Transverse colon (tissue), 4 donors: ENCODE results near the gene LMCD1. TPM values are rescaled to one million over a fixed set of nuclear protein-coding genes. Genes with fewer than 3 reads are reported as not detected.

Experiments used
- DNase-seq: peaks from one replicate; pipeline ENCODE4 v3.0.0-alpha.2; 2019
- H3K27ac ChIP-seq, 4 donors: fragments of 200-600 bp; sonication (generic); 2 replicates each; pipeline ENCODE4 v1.5.1; 2016 to 2018; ENCODE audit warnings: inconsistent platforms in 4 of 4
- H3K27me3 ChIP-seq: fragments of 200-600 bp; sonication (generic); 2 replicates; pipeline ENCODE4 v1.5.1; 2017; ENCODE audit warnings: inconsistent platforms
- H3K36me3 ChIP-seq, 4 donors: fragments of 200-600 bp; sonication (generic); 2 replicates each; pipeline ENCODE4 v1.5.1; 2017 to 2019; ENCODE audit warnings: inconsistent platforms in 4 of 4
- H3K4me1 ChIP-seq, 4 donors: fragments of 200-600 bp; sonication (generic); 2 replicates each; pipeline ENCODE4 v1.5.1; 2017 to 2020; ENCODE audit warnings: inconsistent platforms in 4 of 4
- H3K4me3 ChIP-seq, 4 donors: fragments of 200-600 bp; sonication (generic); 1 replicate in 1 of 4; 2 replicates in 3 of 4; pipeline versions ENCODE4 v1.5.1 to v1.6.1; 2017 to 2019; ENCODE audit warnings: inconsistent platforms in 4 of 4
- H3K9me3 ChIP-seq, 2 donors: fragments of 200-600 bp; sonication (generic); 2 replicates each; pipeline ENCODE4 v1.5.1; 2017 to 2019; ENCODE audit warnings: inconsistent platforms in 2 of 2
- EP300 ChIP-seq: sonication (generic); formaldehyde crosslinking; IDR thresholded peaks from one replicate; pipeline ENCODE4 v1.6.1; 2017; ENCODE audit warnings: antibody characterized with exemption, low read depth
- POLR2A ChIP-seq: fragments of 450-650 bp; IDR thresholded peaks from one replicate; pipeline ENCODE4 v1.6.1; 2016; ENCODE audit warnings: antibody characterized with exemption, mild to moderate bottlenecking, moderate library complexity
- POLR2AphosphoS5 ChIP-seq, 3 donors: sonication (generic); formaldehyde crosslinking; IDR thresholded peaks; one replicate each; pipeline ENCODE4 v1.6.1; 2016; ENCODE audit warnings: antibody characterized with exemption in 3 of 3
- WGBS, 2 donors: methylation state at CpG; one replicate each; pipeline ENCODE4 v1.1.5; 2018; ENCODE audit warnings: low coverage in 1 of 2; 5-methylcytosine and 5-hydroxymethylcytosine counted together
- in situ Hi-C, 4 donors: fragments of 200-750 bp; cut with MboI; loops; one replicate each; pipeline versions ENCODE4 v1.15.0 to v1.15.1; 2017; ENCODE audit warnings: low sequenced_read_pairs in 3 of 4, low pct_ligation_motif_present in 1 of 4, low pct_unique_long_range_greater_than_20kb in 1 of 4
- intact Hi-C: fragments of 100-400 bp; cut with DNase I; formaldehyde crosslinking; loops from one replicate; pipeline ENCODE4 v1.15.1; 2023; ENCODE audit warnings: low total_unique reads
- total RNA-seq, 4 donors: library from RNA; depleted of rRNA; stranded (reverse); fragments of >200 nt; gene quantifications; one replicate each; pipeline ENCODE4 v1.1.0, GENCODE V29; 2016
- TF ChIP-seq, protein P1 (sequence below), 5 experiments: fragments of 200-600 bp in 3 of 5; fragments of 450-650 bp in 2 of 5; sonication (generic) in 3 of 5; IDR thresholded peaks; 1 replicate in 2 of 5; 2 replicates in 3 of 5; pipeline ENCODE4 v1.5.1; 2016 to 2017; ENCODE audit warnings: antibody characterized with exemption in 5 of 5, inconsistent platforms in 3 of 5, mild to moderate bottlenecking in 2 of 5, moderate library complexity in 1 of 5

The LMCD1 gene
- total RNA-seq, 4 donors from 2014 or later = 6.7 to 26.6 (median 9.6) TPM

DNA sequence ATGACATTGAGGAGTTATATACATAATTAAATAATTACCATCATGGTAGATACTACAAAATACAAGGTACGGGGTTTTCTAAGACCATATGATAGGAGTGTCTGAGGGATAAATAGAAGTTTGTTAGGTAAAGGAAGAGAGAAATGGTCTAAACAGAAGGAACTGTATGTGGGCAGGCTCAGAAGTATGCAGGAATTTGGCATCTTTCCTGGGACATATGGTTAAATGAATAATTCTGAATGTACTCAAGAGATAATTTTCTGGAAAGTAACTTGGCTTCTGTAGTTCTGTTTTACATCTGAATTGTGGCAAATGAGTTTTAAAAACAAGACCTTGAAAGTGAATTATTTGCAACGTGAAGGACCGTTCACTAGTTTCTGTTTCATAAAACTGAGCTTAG lies 17.5 kb downstream of the LMCD1 start:
- no peaks in the 10 kb centered on the region for H3K36me3 ChIP-seq
- no peaks in the 10 kb centered on the region for H3K9me3 ChIP-seq
- H3K4me3 ChIP-seq = no peak overlapping the region
- no peak overlapping the region for H3K27ac ChIP-seq
- H3K27me3 ChIP-seq = no peaks in the 10 kb centered on the region
- no peak for DNase-seq
- H3K4me1 ChIP-seq = no peaks in the 10 kb centered on the region
- TF ChIP-seq POLR2AphosphoS5 (IDR thresholded peaks at IDR 0.05) = no peak
- no peak for TF ChIP-seq POLR2A
- TF ChIP-seq EP300 = no peak
- TF ChIP-seq, protein P1, sequence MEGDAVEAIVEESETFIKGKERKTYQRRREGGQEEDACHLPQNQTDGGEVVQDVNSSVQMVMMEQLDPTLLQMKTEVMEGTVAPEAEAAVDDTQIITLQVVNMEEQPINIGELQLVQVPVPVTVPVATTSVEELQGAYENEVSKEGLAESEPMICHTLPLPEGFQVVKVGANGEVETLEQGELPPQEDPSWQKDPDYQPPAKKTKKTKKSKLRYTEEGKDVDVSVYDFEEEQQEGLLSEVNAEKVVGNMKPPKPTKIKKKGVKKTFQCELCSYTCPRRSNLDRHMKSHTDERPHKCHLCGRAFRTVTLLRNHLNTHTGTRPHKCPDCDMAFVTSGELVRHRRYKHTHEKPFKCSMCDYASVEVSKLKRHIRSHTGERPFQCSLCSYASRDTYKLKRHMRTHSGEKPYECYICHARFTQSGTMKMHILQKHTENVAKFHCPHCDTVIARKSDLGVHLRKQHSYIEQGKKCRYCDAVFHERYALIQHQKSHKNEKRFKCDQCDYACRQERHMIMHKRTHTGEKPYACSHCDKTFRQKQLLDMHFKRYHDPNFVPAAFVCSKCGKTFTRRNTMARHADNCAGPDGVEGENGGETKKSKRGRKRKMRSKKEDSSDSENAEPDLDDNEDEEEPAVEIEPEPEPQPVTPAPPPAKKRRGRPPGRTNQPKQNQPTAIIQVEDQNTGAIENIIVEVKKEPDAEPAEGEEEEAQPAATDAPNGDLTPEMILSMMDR (IDR thresholded peaks at IDR 0.05) = no peak
- intact Hi-C loops = no loop called here
- in situ Hi-C loops = no loop called here
- 73% methylated on average over 3 of the region's 3 CpGs for WGBS, 2 donors

DNA sequence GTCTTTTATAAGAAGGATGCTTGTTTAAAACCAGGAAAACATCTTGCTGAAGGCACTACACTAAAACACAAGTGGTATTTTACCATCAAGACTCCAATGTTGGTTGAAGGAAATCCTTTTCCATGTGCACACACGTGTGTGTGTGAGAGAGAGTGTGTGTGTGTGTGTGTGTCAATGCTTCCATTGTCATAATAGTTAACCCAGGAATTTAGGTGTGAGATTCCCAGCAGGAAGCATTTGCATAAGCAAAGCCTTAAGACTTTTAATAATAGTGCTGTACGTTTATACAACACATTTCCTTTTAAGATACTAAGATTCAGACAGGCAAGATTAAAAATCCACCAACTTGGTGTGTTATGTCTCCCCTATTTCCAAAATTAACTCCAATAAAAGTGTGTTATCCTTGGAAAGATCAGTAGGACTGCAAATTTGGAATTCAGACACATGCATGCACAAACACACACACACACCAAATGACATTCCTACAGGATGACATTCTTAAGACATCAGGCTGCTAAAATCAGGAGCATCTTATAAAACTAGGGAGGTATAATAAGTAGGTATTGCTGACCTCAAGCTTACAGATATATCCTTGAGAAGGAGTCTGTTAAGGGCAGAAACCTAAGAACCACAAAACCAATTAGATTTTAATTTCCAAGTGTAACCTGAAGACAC lies 18.3 kb downstream of the LMCD1 start:
- H3K4me3 ChIP-seq = no peak overlapping the region
- no peak overlapping the region for H3K27ac ChIP-seq
- intact Hi-C loops = no loop called here
- H3K27me3 ChIP-seq = no peaks in the 10 kb centered on the region
- no peaks in the 10 kb centered on the region for H3K36me3 ChIP-seq
- TF ChIP-seq POLR2AphosphoS5 (IDR thresholded peaks at IDR 0.05) (no peak), POLR2A (no peak), EP300 (no peak)
- TF ChIP-seq, protein P1 (IDR thresholded peaks at IDR 0.05) = no peak
- no peak for DNase-seq
- in situ Hi-C loops = no loop called here
- no peaks in the 10 kb centered on the region for H3K4me1 ChIP-seq
- 42 to 57% methylated on average over 2 of the region's 2 CpGs for WGBS, 2 donors
- H3K9me3 ChIP-seq = no peaks in the 10 kb centered on the region

DNA sequence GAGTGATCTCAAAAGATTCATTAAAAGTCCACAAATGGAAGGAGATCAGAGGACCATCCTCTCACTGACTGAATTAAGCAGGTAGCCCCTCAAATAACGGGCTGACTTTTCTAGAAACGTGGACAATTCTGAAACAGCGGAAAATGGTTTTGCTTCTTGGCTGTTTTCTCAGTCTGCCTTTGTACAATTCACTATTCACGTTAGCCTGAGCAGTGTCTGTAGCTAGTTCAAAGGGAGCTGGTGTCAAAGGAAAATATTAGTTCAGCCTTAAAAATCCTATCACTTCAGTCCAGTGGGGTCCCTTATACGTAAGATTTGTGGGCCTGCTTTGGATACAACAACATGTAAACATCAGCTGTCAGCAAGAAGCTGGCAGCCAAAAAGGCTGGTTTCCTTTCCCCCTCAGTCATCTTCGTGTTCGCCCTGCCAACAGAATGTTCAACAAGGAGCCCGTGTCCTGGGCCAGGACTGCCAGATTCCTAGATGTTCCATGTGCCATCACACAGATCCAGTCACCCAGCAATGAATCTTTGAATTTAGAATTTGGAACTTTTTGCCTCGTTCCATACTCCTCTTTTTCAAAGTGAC lies 19.3 kb downstream of the LMCD1 start:
- 89% methylated on average over 9 of the region's 9 CpGs; no CpG with 5 or more reads in 1 of the 2 donors for WGBS, 2 donors
- Histone ChIP-seq H3K27ac (no peak overlapping the region), H3K4me1 (no peaks in the 10 kb centered on the region), H3K9me3 (no peaks in the 10 kb centered on the region), H3K4me3 (no peak overlapping the region), H3K36me3 (no peaks in the 10 kb centered on the region), H3K27me3 (no peaks in the 10 kb centered on the region)
- in situ Hi-C loops (no loop called here), intact Hi-C loops (no loop called here)
- DNase-seq = no peak
- no peak for TF ChIP-seq POLR2AphosphoS5 (IDR thresholded peaks at IDR 0.05)
- TF ChIP-seq, protein P1 (IDR thresholded peaks at IDR 0.05) = no peak
- TF ChIP-seq EP300 = no peak
- TF ChIP-seq POLR2A = no peak

DNA sequence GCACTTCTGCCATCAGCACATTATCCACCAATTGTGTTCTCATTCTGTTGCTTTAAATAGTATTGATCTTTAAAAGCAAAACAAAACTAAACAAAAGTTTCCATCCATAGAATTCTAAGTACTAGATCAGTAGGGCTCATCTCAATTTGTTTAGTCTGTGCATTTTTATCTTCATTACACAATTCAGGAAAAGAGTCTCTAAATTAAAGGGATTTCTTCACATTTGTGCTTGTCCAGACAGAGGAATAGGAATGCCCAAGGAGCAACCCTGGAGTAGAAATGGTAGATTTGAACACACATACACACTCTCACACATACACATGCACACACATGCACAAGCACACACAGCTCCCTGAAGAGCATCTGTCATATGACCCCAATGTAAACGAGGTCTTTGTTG lies 21.4 kb downstream of the LMCD1 start:
- WGBS, 2 donors = 44 to 57% methylated on average over 1 of the region's 1 CpG
- intact Hi-C loops (no loop called here), in situ Hi-C loops (no loop called here)
- H3K27ac ChIP-seq = no peak overlapping the region
- TF ChIP-seq POLR2A (no peak), POLR2AphosphoS5 (IDR thresholded peaks at IDR 0.05) (no peak), EP300 (no peak)
- TF ChIP-seq, protein P1 (IDR thresholded peaks at IDR 0.05) = no peak
- DNase-seq = no peak
- no peaks in the 10 kb centered on the region for H3K36me3 ChIP-seq
- H3K4me3 ChIP-seq = no peak overlapping the region
- no peaks in the 10 kb centered on the region for H3K9me3 ChIP-seq
- no peaks in the 10 kb centered on the region for H3K4me1 ChIP-seq
- H3K27me3 ChIP-seq = no peaks in the 10 kb centered on the region
